Keratinocyte (primary cell): ENCODE measurements around the gene GAB1. TPM values are rescaled to one million over a fixed set of nuclear protein-coding genes. Genes with fewer than 3 reads are reported as not detected.

ENCODE experiments used
- DNase-seq: peaks from one replicate; pipeline ENCODE4 v3.0.0-alpha.2; 2011; ENCODE audit warnings: low read depth, missing footprints, low spot score
- FAIRE-seq: peaks from 2 replicates; lab custom pipeline; 2011; peaks lifted over from hg19 to GRCh38; lab: Jason Lieb, UNC
- H2AFZ ChIP-seq: 2 replicates; pipeline ENCODE4 v1.6.0; 2012; ENCODE audit warnings: low read length, control low read depth, inconsistent platforms; ENCODE audit not compliant: control insufficient read depth
- H3K27ac ChIP-seq: 2 replicates; pipeline ENCODE4 v1.5.1; 2011; ENCODE audit warnings: low read length; ENCODE audit not compliant: control insufficient read depth, insufficient read depth
- H3K27me3 ChIP-seq: 3 replicates; pipeline ENCODE4 v1.6.0; 2011; ENCODE audit warnings: low read length; ENCODE audit not compliant: control insufficient read depth, insufficient read depth; ENCODE audit errors: extremely low read depth
- H3K36me3 ChIP-seq, 2 experiments: 2 replicates in 1 of 2; 3 replicates in 1 of 2; pipeline ENCODE4 v1.5.1; 2011; ENCODE audit warnings: low read length in 2 of 2, mild to moderate bottlenecking in 1 of 2; ENCODE audit not compliant: control insufficient read depth in 2 of 2, insufficient read depth in 2 of 2; ENCODE audit errors: extremely low read depth in 1 of 2
- H3K4me1 ChIP-seq: 3 replicates; pipeline ENCODE4 v1.5.1; 2011; ENCODE audit warnings: low read length; ENCODE audit not compliant: control insufficient read depth, insufficient read depth; ENCODE audit errors: extremely low read depth
- H3K4me2 ChIP-seq: 3 replicates; pipeline ENCODE4 v1.6.0; 2011; ENCODE audit warnings: low read depth, low read length; ENCODE audit not compliant: control insufficient read depth, insufficient read depth; ENCODE audit errors: extremely low read depth
- H3K4me3 ChIP-seq, 3 experiments: fragments of 200-600 bp in 1 of 3; sonication (generic) in 1 of 3; 2 replicates in 2 of 3; 3 replicates in 1 of 3; pipeline ENCODE4 v1.5.1; 2011 to 2016; ENCODE audit warnings: low read length in 3 of 3, mild to moderate bottlenecking in 3 of 3, control low read depth in 2 of 3, inconsistent platforms in 1 of 3, low read depth in 1 of 3, mixed read lengths in 1 of 3, mixed run types in 1 of 3, moderate library complexity in 1 of 3; ENCODE audit not compliant: control insufficient read depth in 2 of 3, insufficient read depth in 2 of 3; ENCODE audit errors: extremely low read depth in 1 of 3
- H3K79me2 ChIP-seq: 2 replicates; pipeline ENCODE4 v1.6.0; 2012; ENCODE audit warnings: low read length; ENCODE audit not compliant: control insufficient read depth, insufficient read depth
- H3K9ac ChIP-seq: 3 replicates; pipeline ENCODE4 v1.6.0; 2011; ENCODE audit warnings: low read length; ENCODE audit not compliant: control insufficient read depth, insufficient read depth; ENCODE audit errors: extremely low read depth
- H3K9me1 ChIP-seq: 3 replicates; pipeline ENCODE4 v1.6.0; 2011; ENCODE audit warnings: low read length; ENCODE audit not compliant: control insufficient read depth, insufficient read depth; ENCODE audit errors: extremely low read depth
- H3K9me3 ChIP-seq: 2 replicates; pipeline ENCODE4 v1.5.1; 2012; ENCODE audit warnings: low read depth, low read length; ENCODE audit not compliant: control insufficient read depth
- H4K20me1 ChIP-seq: 3 replicates; pipeline ENCODE4 v1.6.0; 2011; ENCODE audit warnings: low read length; ENCODE audit not compliant: control insufficient read depth, insufficient read depth; ENCODE audit errors: extremely low read depth
- CTCF ChIP-seq, 3 experiments: IDR thresholded peaks in 1 of 3; conservative IDR thresholded peaks in 1 of 3; optimal IDR thresholded peaks in 1 of 3; 2 replicates in 2 of 3; 3 replicates in 1 of 3; pipeline versions ENCODE3 to v1.5.1; 2011; ENCODE audit warnings: low read length in 3 of 3, mild to moderate bottlenecking in 3 of 3, moderate library complexity in 2 of 3, control low read depth in 1 of 3, inconsistent platforms in 1 of 3; ENCODE audit not compliant: insufficient read depth in 2 of 3; ENCODE audit errors: extremely low read depth in 1 of 3
- EZH2 ChIP-seq: IDR thresholded peaks from one replicate; pipeline ENCODE4 v1.6.1; 2012; ENCODE audit warnings: inconsistent platforms, mild to moderate bottlenecking, low read length, moderate library complexity
- dilution Hi-C: fragments of 300-500 bp; cut with MboI; formaldehyde crosslinking; loops from one replicate; pipeline ENCODE4 v1.7.0; 2020; ENCODE audit warnings: low sequenced_read_pairs; ENCODE audit not compliant: extremely low pct_ligation_motif_present
- polyA plus RNA-seq, 5 experiments: library from polyadenylated mRNA; depleted of rRNA in 3 of 5; stranded (reverse) in 3 of 5; stranded (forward) in 1 of 5; unstranded in 1 of 5; fragments of >200 nt; gene quantifications; 1 replicate in 1 of 5; 2 replicates in 3 of 5; 3 replicates in 1 of 5; pipeline versions ENCODE4 v1.2.1 to v1.2.3, GENCODE V29; 2011 to 2012; ENCODE audit warnings: missing spikeins in 2 of 5, low read depth in 1 of 5, low replicate concordance in 1 of 5

The GAB1 gene
- polyA plus RNA-seq, 1 donor (not counting 4 experiments of a cell fraction or from before 2014, with no cell fraction given) = 11.0 TPM

GRCh38 chr4:143407474-143407873 is 70.8 kb downstream of the GAB1 start:
- Histone ChIP-seq H3K4me3 (no peak overlapping the region), H3K9me1 (no peaks in the 10 kb centered on the region), H3K79me2 (peaks cover 14% of the 10 kb centered on the region), H4K20me1 (peaks cover 2% of the 10 kb centered on the region), H3K4me1 (no peaks in the 10 kb centered on the region), H3K27me3 (no peaks in the 10 kb centered on the region), H2AFZ (no peak overlapping the region), H3K9ac (no peak overlapping the region), H3K36me3 (no peaks in the 10 kb centered on the region), H3K27ac (no peak overlapping the region), H3K4me2 (no peak overlapping the region), H3K9me3 (no peaks in the 10 kb centered on the region)
- no peak for DNase-seq
- no peak for FAIRE-seq
- dilution Hi-C loops = no loop called here
- TF ChIP-seq CTCF (optimal IDR thresholded peaks at IDR 0.05 in 1 of 3, IDR thresholded peaks at IDR 0.05 in 1 of 3, conservative IDR thresholded peaks at IDR 0.05 in 1 of 3; ENCODE audit: extremely low read depth in 1 of 3, insufficient read depth in 2 of 3, low read length in 3 of 3) = no peak
- TF ChIP-seq EZH2 = no peak

- no peak overlapping the region for H3K27ac ChIP-seq
- DNase-seq = no peak
- no peak overlapping the region for H3K4me3 ChIP-seq
- H3K27me3 ChIP-seq = no peaks in the 10 kb centered on the region
- FAIRE-seq = no peak
- no peaks in the 10 kb centered on the region for H3K4me1 ChIP-seq
- H3K9ac ChIP-seq = no peak overlapping the region
- H4K20me1 ChIP-seq = peaks cover 2% of the 10 kb centered on the region
- dilution Hi-C loops = no loop called here
- H3K9me3 ChIP-seq = no peaks in the 10 kb centered on the region
- no peaks in the 10 kb centered on the region for H3K36me3 ChIP-seq
- H3K79me2 ChIP-seq = peaks cover 14% of the 10 kb centered on the region
- no peak overlapping the region for H3K4me2 ChIP-seq
- no peak overlapping the region for H2AFZ ChIP-seq
- no peaks in the 10 kb centered on the region for H3K9me1 ChIP-seq
- TF ChIP-seq EZH2 (no peak), CTCF (optimal IDR thresholded peaks at IDR 0.05 in 1 of 3, IDR thresholded peaks at IDR 0.05 in 1 of 3, conservative IDR thresholded peaks at IDR 0.05 in 1 of 3; ENCODE audit: extremely low read depth in 1 of 3, insufficient read depth in 2 of 3, low read length in 3 of 3) (no peak)
These were observed 71.2 kb downstream of the GAB1 start for GRCh38 chr4:143407888-143408287.
